GM18508 (cell line): ENCODE data around the gene FAM240A.

Experiments used
- ATAC-seq: cut with Tn5 transposase; IDR thresholded peaks from one replicate; pipeline ENCODE4 v1.9.1; 2021; ENCODE audit warnings: moderate number of reproducible peaks; ENCODE audit not compliant: insufficient read depth, unreplicated experiment

FAM240A gene

DNA sequence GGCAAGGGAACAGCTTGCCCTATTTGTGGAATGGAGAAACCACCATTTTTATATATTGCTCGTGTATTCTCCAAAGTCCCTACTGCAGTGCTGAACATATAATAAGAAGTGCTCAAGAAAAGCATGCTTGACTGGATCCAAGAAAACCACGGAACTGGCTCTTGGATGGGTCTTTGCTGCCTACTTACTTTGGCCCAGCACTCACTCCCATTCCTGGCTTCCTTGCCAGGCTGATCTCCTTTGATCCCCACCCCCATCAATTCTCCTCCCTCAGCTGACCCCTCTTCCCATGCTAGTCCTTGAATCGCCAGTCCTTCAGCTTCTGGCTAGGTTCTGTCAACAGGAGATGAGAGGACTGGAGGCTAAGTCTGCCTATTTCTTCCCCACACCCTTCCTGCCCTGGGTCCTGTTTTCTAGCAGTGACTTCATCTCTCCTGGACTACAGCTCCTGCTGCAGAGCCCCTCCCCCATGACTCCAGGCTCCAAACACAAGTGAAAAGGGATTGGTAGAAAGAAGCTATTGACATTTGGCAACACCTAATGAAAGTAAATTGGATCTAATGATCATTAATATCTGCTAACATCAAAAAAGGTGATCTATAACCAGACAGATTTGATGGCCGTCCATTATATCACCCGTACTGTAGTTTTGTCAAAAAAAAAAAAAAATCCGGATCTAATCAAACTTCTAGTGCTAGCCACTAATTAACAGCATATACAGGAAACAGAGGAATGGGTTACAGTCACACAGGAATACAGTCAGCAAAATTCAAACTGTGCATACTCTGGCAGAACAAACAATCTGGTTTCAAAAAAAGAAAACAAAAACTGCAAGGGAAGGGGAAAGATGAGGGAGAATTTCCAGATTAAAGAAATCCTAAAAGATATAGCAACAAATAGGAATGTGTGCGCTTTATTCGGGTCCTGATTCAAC lies 7.8 kb downstream of the FAM240A start:
- ATAC-seq, result no peak

DNA sequence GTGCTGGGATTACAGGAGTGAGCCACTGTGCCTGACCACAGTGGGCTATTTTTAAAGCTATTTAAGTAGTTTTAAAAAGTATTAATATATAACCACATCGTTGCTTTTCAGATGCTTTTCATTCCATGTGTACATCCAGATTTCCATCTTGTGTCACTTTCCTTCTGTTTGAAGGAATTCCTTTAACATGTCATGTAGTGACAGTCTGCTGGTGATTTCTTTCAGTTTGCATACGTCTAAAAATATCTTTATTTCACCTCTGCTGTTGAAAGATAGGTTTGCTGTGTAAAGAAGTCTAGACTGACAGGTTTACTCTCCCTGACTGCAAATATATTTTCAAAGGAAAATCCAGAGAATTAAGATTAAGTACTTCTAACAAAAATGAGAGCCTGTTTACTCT lies 12.2 kb downstream of the FAM240A start:
- ATAC-seq, result no peak

DNA sequence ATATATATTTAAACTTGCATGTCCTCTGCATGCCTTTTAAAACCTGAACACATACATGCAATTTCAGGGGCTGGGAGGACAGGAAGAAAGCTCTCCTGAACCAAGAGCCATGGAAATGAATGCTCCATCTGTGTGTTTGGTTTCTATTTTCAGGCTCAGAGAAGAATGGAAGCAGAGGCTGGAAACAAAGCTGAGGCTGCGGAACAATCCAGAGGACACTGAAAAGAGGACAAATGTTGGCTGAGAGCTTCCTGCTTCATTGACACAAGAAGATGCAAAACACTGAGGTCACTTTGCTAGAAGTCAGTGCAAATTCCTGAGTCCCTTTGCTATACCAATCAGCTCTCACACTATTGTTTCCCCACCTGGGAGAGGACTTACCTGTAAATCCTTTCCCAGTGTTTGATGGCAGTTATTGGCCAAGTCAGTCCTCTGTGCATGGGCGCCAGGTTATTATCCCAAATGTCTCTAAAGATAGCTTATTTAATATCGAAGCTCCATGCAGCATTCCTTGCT lies 12.7 kb downstream of the FAM240A start:
- ATAC-seq, result no peak

DNA sequence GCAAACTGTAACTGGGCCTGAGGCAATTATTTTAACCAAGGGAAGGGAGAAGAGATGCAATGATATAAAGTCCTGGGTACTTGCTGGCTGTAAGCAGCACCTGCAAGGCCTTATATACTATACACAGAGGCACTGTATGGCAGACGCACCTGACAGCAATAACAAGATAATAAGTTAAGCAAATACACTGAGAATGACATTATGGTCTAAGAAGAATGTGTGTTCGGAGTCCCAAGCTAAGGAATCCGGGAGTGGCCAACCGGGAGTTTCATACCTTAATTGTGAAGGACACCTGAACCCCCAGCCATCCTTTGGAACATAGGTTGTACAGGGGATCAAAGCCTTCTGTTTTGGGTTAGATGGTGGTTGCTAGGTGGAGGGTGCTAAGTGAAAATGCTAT lies 13.7 kb downstream of the FAM240A start:
- ATAC-seq, result no peak

DNA sequence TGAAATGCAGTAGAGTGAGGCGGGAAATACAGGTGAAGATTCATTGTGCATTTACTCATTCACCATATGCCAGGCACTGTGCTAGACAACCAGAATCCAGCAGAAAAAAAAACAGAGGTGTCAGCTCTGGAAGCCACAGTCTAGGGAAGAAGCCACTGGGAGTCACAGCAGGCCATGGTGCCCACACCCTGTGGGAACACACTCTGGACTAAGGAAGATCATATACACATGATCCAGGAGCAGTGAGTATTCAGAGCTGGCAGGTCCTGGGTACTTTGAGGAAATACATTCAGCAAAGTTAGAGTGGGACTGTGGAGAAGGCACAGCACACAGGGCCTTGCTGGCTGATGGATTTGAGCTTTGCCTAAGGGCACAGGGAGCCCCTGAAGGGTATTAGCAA lies 14.8 kb downstream of the FAM240A start:
- ATAC-seq, result no peak

DNA sequence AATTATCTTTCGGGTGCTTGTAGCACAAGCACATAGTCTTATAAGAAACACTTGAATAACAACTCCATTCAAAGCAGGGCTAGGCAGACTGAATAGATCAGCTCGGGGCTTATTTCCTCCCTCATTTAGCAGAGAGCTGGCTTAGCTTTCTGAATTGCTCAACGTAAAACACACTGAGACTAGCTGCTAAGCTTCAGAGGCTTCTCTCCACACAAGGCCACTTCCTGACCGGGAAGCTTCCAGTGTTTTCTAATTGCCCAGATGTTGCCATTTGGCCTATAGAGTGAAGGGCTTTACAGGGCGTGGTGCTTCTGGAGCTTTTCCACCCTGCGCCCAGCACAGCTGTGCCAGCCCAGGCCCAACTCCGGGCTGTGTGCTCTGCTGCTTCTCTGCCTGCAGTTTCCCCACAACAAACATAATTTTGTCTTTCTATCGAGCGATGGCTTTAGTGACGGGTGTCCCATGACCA lies 16.6 kb downstream of the FAM240A start:
- no peak for ATAC-seq

- ATAC-seq, result no peak
Observed at GRCh38 chr3:46629551-46630517, 17.5 kb downstream of the FAM240A start.

GRCh38 chr3:46632792-46633191 lies 20.5 kb downstream of the FAM240A start:
- ATAC-seq, result no peak

- no peak for ATAC-seq
Observed at GRCh38 chr3:46634856-46635255, 22.5 kb downstream of the FAM240A start.

GRCh38 chr3:46639221-46639620 lies 26.9 kb downstream of the FAM240A start:
- no peak for ATAC-seq

DNA sequence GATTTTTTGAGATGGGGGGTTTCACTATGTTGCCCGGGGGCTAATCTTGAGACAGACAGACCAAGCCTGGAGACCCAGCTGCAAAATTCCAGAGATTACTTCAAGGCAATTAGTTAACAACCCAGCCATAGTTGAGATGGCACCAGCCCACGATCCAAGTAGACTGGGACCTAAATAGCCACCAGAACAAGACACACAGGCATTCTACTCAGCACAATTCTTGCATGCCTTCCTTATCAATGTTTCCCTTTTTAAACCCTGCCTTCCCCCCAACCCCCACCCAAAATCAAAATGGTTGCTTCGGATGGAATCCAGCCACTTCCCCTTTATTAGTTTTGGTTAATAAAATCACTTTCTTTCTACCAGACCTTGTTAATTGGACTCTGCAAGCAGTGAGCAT lies 28.6 kb downstream of the FAM240A start:
- no peak for ATAC-seq

DNA sequence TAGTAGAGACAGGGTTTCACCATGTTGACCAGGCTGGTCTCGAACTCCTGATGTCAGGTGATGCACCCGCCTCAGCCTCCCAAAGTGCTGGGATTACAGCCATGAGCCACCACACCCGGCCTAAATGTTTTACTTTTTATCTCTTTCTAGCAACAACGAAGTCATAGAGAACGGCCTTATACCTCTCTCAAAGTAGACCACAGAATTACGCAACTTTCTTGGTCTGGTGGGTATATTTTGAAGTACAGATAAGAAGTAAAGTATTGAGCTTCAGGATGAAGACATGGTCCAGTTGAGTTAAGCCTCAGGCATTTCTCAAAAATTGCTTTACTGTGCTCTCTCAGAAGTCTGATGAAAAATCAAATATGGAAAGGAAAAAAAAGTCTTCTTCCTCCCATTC lies 30.6 kb downstream of the FAM240A start:
- ATAC-seq, result no peak

DNA sequence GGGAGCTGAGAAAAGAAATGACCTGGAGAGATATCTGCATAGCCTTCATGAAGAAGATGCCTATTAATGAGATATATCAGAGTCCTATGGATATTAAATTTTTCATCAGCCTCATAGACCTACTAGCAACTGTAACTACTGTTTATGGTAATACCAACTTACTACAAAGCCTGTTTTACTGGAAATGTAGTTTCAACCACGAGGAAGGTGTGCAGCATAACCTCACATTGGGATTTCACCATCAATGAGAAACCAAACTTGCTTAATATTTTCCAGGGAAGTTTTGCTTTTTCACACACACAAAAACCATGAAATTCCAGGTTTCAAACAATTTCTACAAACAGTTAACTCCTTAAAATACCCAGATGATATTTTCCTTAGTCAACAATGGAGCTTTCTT lies 31.4 kb downstream of the FAM240A start:
- no peak for ATAC-seq

GRCh38 chr3:46646700-46647099 lies 34.4 kb downstream of the FAM240A start:
- ATAC-seq, result no peak

GRCh38 chr3:46648096-46648495 lies 35.8 kb downstream of the FAM240A start:
- ATAC-seq, result no peak

DNA sequence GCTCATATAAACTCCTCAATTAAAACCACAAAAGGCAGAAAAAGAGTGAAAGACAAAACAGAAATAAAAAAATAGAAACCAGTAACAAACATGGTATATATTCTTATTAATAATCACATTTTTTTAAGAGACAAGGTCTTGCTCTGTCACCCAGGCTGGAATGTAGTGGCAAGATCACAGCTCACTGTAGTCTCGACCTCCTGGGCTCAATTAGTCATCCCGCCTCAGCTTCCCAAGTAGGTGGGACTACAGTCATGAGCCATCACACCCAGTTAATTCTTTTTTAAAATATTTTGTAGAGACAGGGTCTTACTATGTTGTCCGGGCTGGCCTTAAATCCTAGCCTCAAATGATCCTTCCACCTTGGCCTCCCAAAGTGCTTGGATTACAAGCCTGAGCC lies 37.1 kb downstream of the FAM240A start:
- ATAC-seq, result no peak

DNA sequence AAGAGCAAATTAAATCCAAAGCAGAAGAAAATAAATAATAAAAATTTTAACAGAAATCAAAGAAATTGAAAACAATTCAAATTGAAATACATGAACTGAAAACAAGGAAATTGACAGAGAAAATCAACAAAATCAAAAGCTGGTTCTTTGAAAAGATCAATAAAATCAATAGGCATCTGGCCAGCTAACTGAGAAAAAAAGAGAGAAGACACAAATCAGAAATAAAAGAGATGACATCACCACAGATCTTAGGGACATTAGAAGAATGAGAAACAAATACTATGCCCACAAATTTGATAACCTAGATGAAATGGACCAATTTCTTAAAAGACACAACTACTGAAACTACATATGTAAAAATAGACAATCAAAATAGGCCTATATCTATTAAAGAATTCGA lies 38.8 kb downstream of the FAM240A start:
- ATAC-seq, result no peak

DNA sequence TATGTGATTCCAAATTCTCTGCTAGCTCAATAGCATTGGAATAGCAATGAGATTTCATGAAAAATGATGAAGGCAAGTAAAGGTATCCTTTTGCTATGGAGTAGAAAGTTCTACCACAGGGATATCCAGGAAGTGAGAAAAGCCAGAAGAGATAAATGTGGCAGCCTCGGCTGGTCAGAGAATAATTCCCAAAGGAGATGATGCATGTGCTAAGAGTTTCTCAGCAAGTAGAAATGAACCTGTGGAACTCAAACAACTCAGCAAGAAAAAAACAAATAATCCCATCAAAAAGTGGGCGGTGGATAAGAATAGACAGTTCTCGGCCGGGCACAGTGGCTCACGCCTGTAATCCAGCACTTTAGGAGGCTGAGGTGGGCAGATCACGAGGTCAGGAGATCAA lies 42.9 kb downstream of the FAM240A start:
- no peak for ATAC-seq

DNA sequence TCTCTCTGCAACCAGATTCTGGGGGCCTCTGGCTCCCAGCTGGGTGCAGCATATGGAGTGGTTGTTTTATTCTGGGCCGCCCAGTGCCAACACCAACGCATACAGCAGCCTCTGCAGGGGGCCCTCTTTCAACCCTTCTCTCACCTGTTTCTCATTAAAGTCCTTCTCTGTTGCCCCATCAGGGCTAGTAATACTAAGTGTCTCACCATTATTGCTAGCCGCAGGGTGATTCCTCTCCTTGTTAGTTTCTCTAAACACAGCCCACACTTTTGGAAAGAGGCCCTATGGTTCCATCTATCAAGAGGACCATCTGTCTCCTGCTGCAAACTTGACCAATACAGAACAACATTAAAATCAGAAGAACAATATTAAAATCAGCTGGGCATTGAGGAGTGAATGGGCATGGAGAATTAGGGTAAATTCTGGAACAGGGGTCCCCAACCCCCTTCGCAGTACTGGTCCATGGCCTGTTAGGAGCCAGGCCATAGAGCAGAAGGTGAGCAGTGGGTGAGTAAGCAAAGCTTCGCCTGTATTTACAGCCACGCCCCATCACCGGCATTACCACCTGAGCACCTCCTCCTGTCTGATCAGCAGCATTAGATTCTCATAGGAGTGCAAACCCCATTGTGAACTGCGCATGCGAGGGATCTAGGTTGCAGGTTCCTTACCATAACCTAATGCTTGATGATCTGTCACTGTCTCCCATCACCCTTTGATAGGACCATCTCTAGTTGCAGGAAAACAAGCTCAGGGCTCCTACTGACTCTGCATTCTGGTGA lies 44.6 kb downstream of the FAM240A start:
- no peak for ATAC-seq

DNA sequence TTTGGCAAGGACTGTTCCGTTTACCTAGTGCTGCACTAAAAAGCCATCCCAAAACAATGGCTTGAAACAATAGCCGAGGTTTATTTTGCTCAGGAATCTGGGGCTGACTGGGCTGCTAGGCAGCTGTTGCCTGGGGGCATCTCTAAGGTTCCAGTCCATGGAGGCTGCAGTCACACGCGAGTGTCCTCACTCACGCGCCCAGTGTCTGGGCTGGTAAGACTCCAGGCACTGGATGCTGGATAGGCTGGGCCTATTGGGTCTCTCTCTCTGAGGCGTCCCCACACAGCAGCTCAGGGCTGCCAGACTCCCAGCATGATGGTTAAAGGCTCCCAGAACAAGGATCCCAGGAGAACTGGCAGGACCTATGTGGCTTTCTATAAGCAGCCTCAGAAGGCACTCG lies 47.0 kb downstream of the FAM240A start:
- no peak for ATAC-seq
